Measurements from ENCODE around the gene GALNT2. TPM values are rescaled to one million over a fixed set of nuclear protein-coding genes. Genes with fewer than 3 reads are reported as not detected.

The GALNT2 gene
- total and polyA plus RNA-seq, 2 of the 13 experiments (the other 11 are each of a cell fraction or from before 2014, with no cell fraction given): 39.3 to 39.6 TPM

DNA sequence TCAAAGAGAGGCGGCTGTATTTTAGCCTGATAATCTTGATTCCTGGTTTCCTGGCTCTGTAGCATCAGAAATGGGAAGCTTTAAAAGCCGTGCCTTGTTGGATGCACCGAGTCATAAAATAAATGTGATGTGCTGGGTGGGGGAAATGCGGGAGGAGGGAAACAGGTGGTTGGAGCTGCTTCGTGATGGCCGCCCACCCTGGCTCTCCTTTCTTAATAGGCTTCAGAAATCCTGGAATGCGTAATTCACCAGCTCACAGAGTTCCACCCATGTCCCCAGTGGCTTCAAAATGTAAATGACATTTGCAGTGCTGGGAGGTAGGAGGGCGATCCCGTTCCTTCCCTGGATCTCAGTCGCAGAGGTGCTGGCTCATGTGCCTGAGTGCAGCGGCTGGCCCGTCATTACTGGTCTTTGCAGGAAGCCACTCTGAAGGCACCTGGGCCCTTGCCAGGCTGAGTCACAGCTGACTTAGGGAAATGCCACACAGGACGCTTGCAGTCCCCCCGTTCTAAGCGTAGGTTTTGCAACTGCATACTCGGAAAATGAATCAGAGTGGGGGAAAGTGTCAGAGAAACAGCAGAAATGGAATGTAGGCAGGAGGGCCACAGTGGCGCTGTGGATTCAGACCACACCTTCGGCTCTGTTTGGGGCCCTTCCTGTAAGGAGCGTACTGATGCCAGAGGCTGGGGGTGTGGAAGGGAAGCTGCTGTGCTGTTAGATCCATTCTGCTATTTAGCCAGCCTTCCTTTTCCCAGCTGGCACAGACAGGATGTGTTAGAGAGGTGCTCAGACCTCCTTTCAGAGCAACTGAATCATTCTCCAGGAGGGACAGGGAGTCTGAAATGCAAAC, 37.6 kb downstream of the GALNT2 start (continued):
- TF ChIP-seq, protein P1, sequence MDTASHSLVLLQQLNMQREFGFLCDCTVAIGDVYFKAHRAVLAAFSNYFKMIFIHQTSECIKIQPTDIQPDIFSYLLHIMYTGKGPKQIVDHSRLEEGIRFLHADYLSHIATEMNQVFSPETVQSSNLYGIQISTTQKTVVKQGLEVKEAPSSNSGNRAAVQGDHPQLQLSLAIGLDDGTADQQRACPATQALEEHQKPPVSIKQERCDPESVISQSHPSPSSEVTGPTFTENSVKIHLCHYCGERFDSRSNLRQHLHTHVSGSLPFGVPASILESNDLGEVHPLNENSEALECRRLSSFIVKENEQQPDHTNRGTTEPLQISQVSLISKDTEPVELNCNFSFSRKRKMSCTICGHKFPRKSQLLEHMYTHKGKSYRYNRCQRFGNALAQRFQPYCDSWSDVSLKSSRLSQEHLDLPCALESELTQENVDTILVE (CRISPR knock-in tag; IDR thresholded peaks at IDR 0.05): peak; percentile 79
- TF ChIP-seq ZNF20 (CRISPR knock-in tag; IDR thresholded peaks at IDR 0.05) (peak; percentile 98), ZNF160 (CRISPR knock-in tag; IDR thresholded peaks at IDR 0.05) (no peak), ZNF549 (CRISPR knock-in tag; IDR thresholded peaks at IDR 0.05) (no peak), ZNF841 (CRISPR knock-in tag; IDR thresholded peaks at IDR 0.05; ENCODE audit: borderline replicate concordance) (no peak), FOXK2 (IDR thresholded peaks at IDR 0.05) (no peak), RARA (CRISPR knock-in tag; IDR thresholded peaks at IDR 0.05) (peak; percentile 69; the same call in 1 of the 2 replicates), HDAC2 (CRISPR knock-in tag; IDR thresholded peaks at IDR 0.05) (peak; percentile 74; the same call in 1 of the 2 replicates), HNF4A (CRISPR knock-in tag; IDR thresholded peaks at IDR 0.05) (no peak), GATAD2A (CRISPR knock-in tag; IDR thresholded peaks at IDR 0.05) (peak; percentile 91), LCORL (IDR thresholded peaks at IDR 0.05) (no peak), LCORL (CRISPR knock-in tag; IDR thresholded peaks at IDR 0.05) (peak; percentile 60), ZBTB1 (CRISPR knock-in tag; IDR thresholded peaks at IDR 0.05; ENCODE audit: borderline replicate concordance) (no peak), ZNF569 (CRISPR knock-in tag; IDR thresholded peaks at IDR 0.05; ENCODE audit: borderline replicate concordance) (no peak), ZBTB21 (CRISPR knock-in tag; IDR thresholded peaks at IDR 0.05) (no peak), SP4 (CRISPR knock-in tag; IDR thresholded peaks at IDR 0.05) (no peak), ZNF766 (CRISPR knock-in tag; IDR thresholded peaks at IDR 0.05; ENCODE audit: borderline replicate concordance) (no peak), ZEB1 (IDR thresholded peaks at IDR 0.05; ENCODE audit: insufficient replicate concordance, low read depth) (no peak), ZNF124 (CRISPR knock-in tag; IDR thresholded peaks at IDR 0.05) (no peak)
- TF ChIP-seq, protein P2, sequence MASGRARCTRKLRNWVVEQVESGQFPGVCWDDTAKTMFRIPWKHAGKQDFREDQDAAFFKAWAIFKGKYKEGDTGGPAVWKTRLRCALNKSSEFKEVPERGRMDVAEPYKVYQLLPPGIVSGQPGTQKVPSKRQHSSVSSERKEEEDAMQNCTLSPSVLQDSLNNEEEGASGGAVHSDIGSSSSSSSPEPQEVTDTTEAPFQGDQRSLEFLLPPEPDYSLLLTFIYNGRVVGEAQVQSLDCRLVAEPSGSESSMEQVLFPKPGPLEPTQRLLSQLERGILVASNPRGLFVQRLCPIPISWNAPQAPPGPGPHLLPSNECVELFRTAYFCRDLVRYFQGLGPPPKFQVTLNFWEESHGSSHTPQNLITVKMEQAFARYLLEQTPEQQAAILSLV (CRISPR knock-in tag; IDR thresholded peaks at IDR 0.05; ENCODE audit: borderline replicate concordance): no peak
- TF ChIP-seq, protein P3, sequence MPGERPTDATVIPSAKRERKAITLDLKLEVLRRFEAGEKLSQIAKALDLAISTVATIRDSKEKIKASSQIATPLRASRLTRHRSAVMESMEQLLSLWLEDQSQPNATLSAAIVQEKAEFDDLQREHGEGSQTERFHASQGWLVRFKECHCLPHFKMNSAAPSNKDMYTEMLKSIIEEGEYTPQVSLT (CRISPR knock-in tag; IDR thresholded peaks at IDR 0.05; ENCODE audit: borderline replicate concordance, low read depth): no peak
- TF ChIP-seq, protein P4, sequence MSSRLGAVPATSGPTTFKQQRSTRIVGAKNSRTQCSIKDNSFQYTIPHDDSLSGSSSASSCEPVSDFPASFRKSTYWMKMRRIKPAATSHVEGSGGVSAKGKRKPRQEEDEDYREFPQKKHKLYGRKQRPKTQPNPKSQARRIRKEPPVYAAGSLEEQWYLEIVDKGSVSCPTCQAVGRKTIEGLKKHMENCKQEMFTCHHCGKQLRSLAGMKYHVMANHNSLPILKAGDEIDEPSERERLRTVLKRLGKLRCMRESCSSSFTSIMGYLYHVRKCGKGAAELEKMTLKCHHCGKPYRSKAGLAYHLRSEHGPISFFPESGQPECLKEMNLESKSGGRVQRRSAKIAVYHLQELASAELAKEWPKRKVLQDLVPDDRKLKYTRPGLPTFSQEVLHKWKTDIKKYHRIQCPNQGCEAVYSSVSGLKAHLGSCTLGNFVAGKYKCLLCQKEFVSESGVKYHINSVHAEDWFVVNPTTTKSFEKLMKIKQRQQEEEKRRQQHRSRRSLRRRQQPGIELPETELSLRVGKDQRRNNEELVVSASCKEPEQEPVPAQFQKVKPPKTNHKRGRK (CRISPR knock-in tag; IDR thresholded peaks at IDR 0.05): no peak
- TF ChIP-seq, protein P5, sequence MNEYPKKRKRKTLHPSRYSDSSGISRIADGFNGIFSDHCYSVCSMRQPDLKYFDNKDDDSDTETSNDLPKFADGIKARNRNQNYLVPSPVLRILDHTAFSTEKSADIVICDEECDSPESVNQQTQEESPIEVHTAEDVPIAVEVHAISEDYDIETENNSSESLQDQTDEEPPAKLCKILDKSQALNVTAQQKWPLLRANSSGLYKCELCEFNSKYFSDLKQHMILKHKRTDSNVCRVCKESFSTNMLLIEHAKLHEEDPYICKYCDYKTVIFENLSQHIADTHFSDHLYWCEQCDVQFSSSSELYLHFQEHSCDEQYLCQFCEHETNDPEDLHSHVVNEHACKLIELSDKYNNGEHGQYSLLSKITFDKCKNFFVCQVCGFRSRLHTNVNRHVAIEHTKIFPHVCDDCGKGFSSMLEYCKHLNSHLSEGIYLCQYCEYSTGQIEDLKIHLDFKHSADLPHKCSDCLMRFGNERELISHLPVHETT (CRISPR knock-in tag; conservative IDR thresholded peaks at IDR 0.05): 0 out of 2 replicates have a peak, but pooled peaks have one; percentile 26
- TF ChIP-seq, protein P6, sequence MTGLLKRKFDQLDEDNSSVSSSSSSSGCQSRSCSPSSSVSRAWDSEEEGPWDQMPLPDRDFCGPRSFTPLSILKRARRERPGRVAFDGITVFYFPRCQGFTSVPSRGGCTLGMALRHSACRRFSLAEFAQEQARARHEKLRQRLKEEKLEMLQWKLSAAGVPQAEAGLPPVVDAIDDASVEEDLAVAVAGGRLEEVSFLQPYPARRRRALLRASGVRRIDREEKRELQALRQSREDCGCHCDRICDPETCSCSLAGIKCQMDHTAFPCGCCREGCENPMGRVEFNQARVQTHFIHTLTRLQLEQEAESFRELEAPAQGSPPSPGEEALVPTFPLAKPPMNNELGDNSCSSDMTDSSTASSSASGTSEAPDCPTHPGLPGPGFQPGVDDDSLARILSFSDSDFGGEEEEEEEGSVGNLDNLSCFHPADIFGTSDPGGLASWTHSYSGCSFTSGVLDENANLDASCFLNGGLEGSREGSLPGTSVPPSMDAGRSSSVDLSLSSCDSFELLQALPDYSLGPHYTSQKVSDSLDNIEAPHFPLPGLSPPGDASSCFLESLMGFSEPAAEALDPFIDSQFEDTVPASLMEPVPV (CRISPR knock-in tag; IDR thresholded peaks at IDR 0.05): no peak

Data from HepG2 (cell line).